Heart right ventricle (tissue), 16 donors: Measurements from ENCODE around the gene COASY. TPM values are rescaled to one million over a fixed set of nuclear protein-coding genes. Genes with fewer than 3 reads are reported as not detected.
"Not testable (repeated sequence)": the region's sequence is repeated elsewhere in the genome, so short reads cannot be mapped to it uniquely, and the experiment has no call there.

Experiments used
- ATAC-seq, 8 donors: fragments of 200-7000 bp; cut with Tn5 transposase; one replicate each; pipeline ENCODE4 v1.9.1; 2020; ENCODE audit warnings: mild to moderate bottlenecking in 8 of 8, moderate library complexity in 8 of 8, moderate number of reproducible peaks in 1 of 8
- DNase-seq, 2 donors: peaks; one replicate each; pipeline ENCODE4 v3.0.0-alpha.2; 2020
- H3K27ac ChIP-seq, 10 donors: fragments of 200-600 bp; sonication (generic) in 2 of 10; one replicate each; pipeline versions ENCODE4 v1.5.0 to v1.8.0; 2020 to 2022; ENCODE audit warnings: mild to moderate bottlenecking in 3 of 10
- H3K27me3 ChIP-seq, 7 donors: fragments of 200-600 bp; one replicate each; pipeline ENCODE4 v1.8.0; 2021 to 2022; ENCODE audit warnings: mild to moderate bottlenecking in 2 of 7
- H3K36me3 ChIP-seq, 9 donors: fragments of 200-600 bp; sonication (generic) in 1 of 9; one replicate each; pipeline versions ENCODE4 v1.5.0 to v1.8.0; 2020 to 2022; ENCODE audit warnings: mild to moderate bottlenecking in 2 of 9
- H3K4me1 ChIP-seq, 9 donors: fragments of 200-600 bp; sonication (generic) in 1 of 9; one replicate each; pipeline versions ENCODE4 v1.5.0 to v1.8.0; 2020 to 2022; ENCODE audit warnings: mild to moderate bottlenecking in 4 of 9
- H3K4me3 ChIP-seq, 10 donors: fragments of 200-600 bp; sonication (generic) in 2 of 10; one replicate each; pipeline versions ENCODE4 v1.5.0 to v1.8.0; 2020 to 2022; ENCODE audit warnings: mild to moderate bottlenecking in 7 of 10, moderate library complexity in 2 of 10
- H3K9me3 ChIP-seq, 11 donors: fragments of 200-600 bp in 10 of 11; sonication (generic) in 2 of 11; one replicate each; pipeline versions ENCODE4 v1.5.0 to v1.8.0; 2013 to 2022; ENCODE audit warnings: mild to moderate bottlenecking in 2 of 11, control low read depth in 1 of 11, moderate library complexity in 1 of 11
- CTCF ChIP-seq, 9 donors: fragments of 200-600 bp; sonication (generic) in 2 of 9; IDR thresholded peaks; one replicate each; pipeline versions ENCODE4 v1.5.0 to v1.8.0; 2021 to 2022; ENCODE audit warnings: antibody characterized with exemption in 9 of 9, mild to moderate bottlenecking in 5 of 9, moderate library complexity in 1 of 9
- WGBS, 2 donors: extraction: QIAGEN DNeasy Blood & Tissue Kit; methylation state at CpG; one replicate each; pipeline ENCODE4 v1.1.7; 2013; ENCODE audit warnings: inconsistent platforms in 1 of 2; 5-methylcytosine and 5-hydroxymethylcytosine counted together
- intact Hi-C, 10 donors: fragments of 100-400 bp; cut with DNase I; formaldehyde crosslinking; loops; one replicate each; pipeline versions ENCODE4 v1.11.1 to v1.14.2; 2022
- polyA plus RNA-seq, 2 donors: library from polyadenylated mRNA; stranded (reverse); fragments of 200-250 nt; gene quantifications; one replicate each; pipeline ENCODE4 v1.2.3, GENCODE V29; 2013
- total RNA-seq, 10 donors: library from RNA; stranded (reverse); fragmentation: NEBNext Ultra II Directional in 3 of 10; extraction: Animal tissue kit (Norgen Biotek cat#: 25700) in 3 of 10; gene quantifications; one replicate each; pipeline versions ENCODE4 v1.2.1 to v1.2.4, GENCODE V29; 2021 to 2023
- donor health status: Arrhythmogenic right ventricular cardiomyopathy.
- donor health status: ischemic (EF 13 %, LVEDD 7.1; RV severe dilation, severe dysfunction).
- donor health status: healthy with polysubstance abuse.
- donor health status: DM: no; HTN: yes; CAD: no.
- donor health status: DM: no; HTN: no; CAD: no.
- donor health status: ischemic (EF 25% LVEDD 6.9; RV normal size, moderate dysfunction).
- donor health status: ischemic (EF 25% LVEDD 5.7; RV mildly dilated, moderate dysfunction).
- donor health status: healthy.
- donor health status: DM: yes; HTN: yes; CAD: no.
- donor health status: Ischemic cardiomyopathy.
- donor health status: ischemic (EF 35%, LVEDD 5.7; RV mildly dilated, moderate dysfunction).
- donor health status: nonischemic (EF 11% LVEDD 7.7; RV severe dilation, severe dysfunction).
- donor health status: DM: yes; HTN: yes; CAD: no.
- donor health status: PGD.
- donor health status: ischemic (EF 29% LVEDD 5.4; RV normal size, mild dysfunction).
- donor health status: nonischemic (EF 23%, LVEDD 6.1; RV moderate dilation, normal function).

The COASY gene
- total and polyA plus RNA-seq, 12 donors = 29.7 to 56.9 (median 34.5) TPM

GRCh38 chr17:42547001-42547461 lies 14.9 kb upstream of the COASY start:
- ATAC-seq (peak in 5 of 8 donors; percentile 5 to 34 (median 13)), DNase-seq (no peak)
- Histone ChIP-seq H3K4me1 (peaks cover 5 to 24% (median 15%) of the 10 kb centered on the region in 9 donors), H3K36me3 (peaks cover 0 to 35% (median 15%) of the 10 kb centered on the region in 9 donors), H3K27me3 (peaks cover 0 to 13% (median 0%) of the 10 kb centered on the region in 7 donors), H3K27ac (peak overlapping the region in 2 of 10 donors; percentile 48 to 69), H3K9me3 (no peaks in the 10 kb centered on the region), H3K4me3 (no peak overlapping the region)
- intact Hi-C loops = no loop called here
- WGBS, 2 donors = 84 to 87% methylated on average over 23 of the region's 23 CpGs
- TF ChIP-seq CTCF (IDR thresholded peaks at IDR 0.05) = no peak

GRCh38 chr17:42547698-42548069 lies 14.3 kb upstream of the COASY start:
- Histone ChIP-seq H3K27me3 (peaks cover 0 to 13% (median 0%) of the 10 kb centered on the region in 7 donors), H3K9me3 (no peaks in the 10 kb centered on the region), H3K36me3 (peaks cover 0 to 28% (median 8%) of the 10 kb centered on the region in 9 donors), H3K4me3 (peak overlapping the region in 4 of 10 donors; percentile 17 to 38 (median 32)), H3K27ac (peak overlapping the region in 4 of 10 donors; percentile 4 to 69 (median 44)), H3K4me1 (peaks cover 5 to 26% (median 15%) of the 10 kb centered on the region in 9 donors)
- 59 to 69% methylated on average over 14 of the region's 14 CpGs for WGBS, 2 donors
- ATAC-seq (peak; percentile 26 to 79 (median 68)), DNase-seq (peak in 1 of 2 donors; percentile 51)
- intact Hi-C loops = no loop called here
- no peak for TF ChIP-seq CTCF (IDR thresholded peaks at IDR 0.05)

- ATAC-seq = peak; percentile 13 to 50 (median 38)
- peak overlapping the region in 4 of 10 donors; percentile 4 to 69 (median 44) for H3K27ac ChIP-seq
- peaks cover 0 to 13% (median 0%) of the 10 kb centered on the region in 7 donors for H3K27me3 ChIP-seq
- peak overlapping the region in 8 of 10 donors; percentile 8 to 46 (median 33) for H3K4me3 ChIP-seq
- intact Hi-C loops = no loop called here
- peak in 5 of 9 donors; percentile 17 to 41 (median 37) for TF ChIP-seq CTCF (IDR thresholded peaks at IDR 0.05)
- H3K36me3 ChIP-seq = peaks cover 0 to 25% (median 4%) of the 10 kb centered on the region in 9 donors
- DNase-seq = peak in 1 of 2 donors; percentile 62
- peaks cover 5 to 31% (median 19%) of the 10 kb centered on the region in 9 donors for H3K4me1 ChIP-seq
- no peaks in the 10 kb centered on the region for H3K9me3 ChIP-seq
- whole genome bisulfite sequencing, 2 donors = 17 to 23% methylated on average over 71 to 73 of the region's 74 CpGs
These were observed 13.7 kb upstream of the COASY start for GRCh38 chr17:42548070-42548837.

GRCh38 chr17:42548993-42549755 lies 12.8 kb upstream of the COASY start:
- Histone ChIP-seq H3K27me3 (peaks cover 0 to 13% (median 0%) of the 10 kb centered on the region in 7 donors), H3K27ac (no peak overlapping the region), H3K4me1 (peaks cover 10 to 40% (median 28%) of the 10 kb centered on the region in 9 donors), H3K36me3 (peaks cover 0 to 18% (median under 1%) of the 10 kb centered on the region in 9 donors), H3K9me3 (no peaks in the 10 kb centered on the region), H3K4me3 (no peak overlapping the region)
- intact Hi-C loops = no loop called here
- no peak for TF ChIP-seq CTCF (IDR thresholded peaks at IDR 0.05)
- 83 to 84% methylated on average over 14 of the region's 14 CpGs for WGBS, 2 donors
- DNase-seq (no peak), ATAC-seq (no peak)

GRCh38 chr17:42552736-42553135 lies 9.2 kb upstream of the COASY start, which contains the start of gene HSD17B1:
HSD17B1 (plus strand) TSS chr17:42552923; CDS start chr17:42552934, 11 bp downstream.
- Histone ChIP-seq H3K4me3 (peak within 1 kb of the TSS in 9 of 10 donors; percentile 69 to 96 (median 88)), H3K27me3 (peaks cover 0 to 13% (median 0%) of the 10 kb centered on the region in 7 donors), H3K27ac (peak within 1 kb of the TSS in 6 of 10 donors; percentile 86 to 97 (median 92)), H3K4me1 (peaks cover 7 to 44% (median 33%) of the 10 kb centered on the region in 9 donors)
- H3K36me3 ChIP-seq, intact Hi-C loops, ATAC-seq, H3K9me3 ChIP-seq, DNase-seq: not testable (repeated sequence)
- WGBS, 2 donors = 80 to 91% methylated on average over 14 to 15 of the region's 15 CpGs
